Measurements from ENCODE around the gene VTN.

DNA sequence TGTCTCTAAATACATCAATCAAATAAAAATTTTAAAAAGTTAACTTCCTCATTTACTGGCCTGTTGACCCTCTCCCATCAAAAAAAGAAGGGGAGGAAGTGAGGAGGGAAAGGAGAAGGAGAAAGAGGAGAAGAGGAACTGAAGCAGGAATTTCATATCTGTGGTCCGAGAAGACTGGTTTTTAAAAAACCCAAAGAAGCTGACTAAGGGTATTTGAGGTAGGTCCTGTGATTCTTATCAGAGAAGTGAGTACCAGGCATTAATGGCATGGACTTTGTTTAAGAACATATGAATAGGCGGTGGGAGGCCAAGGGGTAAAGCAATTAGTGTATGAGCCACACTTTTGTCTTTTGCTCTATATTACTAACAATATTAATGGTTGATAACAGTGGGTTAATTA is 33.9 kb upstream of the VTN start:
- TF ChIP-seq, protein P1, sequence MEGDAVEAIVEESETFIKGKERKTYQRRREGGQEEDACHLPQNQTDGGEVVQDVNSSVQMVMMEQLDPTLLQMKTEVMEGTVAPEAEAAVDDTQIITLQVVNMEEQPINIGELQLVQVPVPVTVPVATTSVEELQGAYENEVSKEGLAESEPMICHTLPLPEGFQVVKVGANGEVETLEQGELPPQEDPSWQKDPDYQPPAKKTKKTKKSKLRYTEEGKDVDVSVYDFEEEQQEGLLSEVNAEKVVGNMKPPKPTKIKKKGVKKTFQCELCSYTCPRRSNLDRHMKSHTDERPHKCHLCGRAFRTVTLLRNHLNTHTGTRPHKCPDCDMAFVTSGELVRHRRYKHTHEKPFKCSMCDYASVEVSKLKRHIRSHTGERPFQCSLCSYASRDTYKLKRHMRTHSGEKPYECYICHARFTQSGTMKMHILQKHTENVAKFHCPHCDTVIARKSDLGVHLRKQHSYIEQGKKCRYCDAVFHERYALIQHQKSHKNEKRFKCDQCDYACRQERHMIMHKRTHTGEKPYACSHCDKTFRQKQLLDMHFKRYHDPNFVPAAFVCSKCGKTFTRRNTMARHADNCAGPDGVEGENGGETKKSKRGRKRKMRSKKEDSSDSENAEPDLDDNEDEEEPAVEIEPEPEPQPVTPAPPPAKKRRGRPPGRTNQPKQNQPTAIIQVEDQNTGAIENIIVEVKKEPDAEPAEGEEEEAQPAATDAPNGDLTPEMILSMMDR (IDR thresholded peaks at IDR 0.05): no peak
- TF ChIP-seq POLR2AphosphoS5 (IDR thresholded peaks at IDR 0.05): no peak

All from breast epithelium (tissue), 3 donors.